ENCODE data around the gene PRR23A. TPM values are rescaled to one million over a fixed set of nuclear protein-coding genes. Genes with fewer than 3 reads are reported as not detected.

Gene PRR23A
- total RNA-seq = not detected
- not detected for total RNA-seq (2013)

GRCh38 chr3:139006051-139006716 is at the start of gene PRR23A:
Gene PRR23A, minus strand, starts transcription at chr3:139006268. Its CDS starts 0 bp downstream, at chr3:139006268.
- WGBS (ENCODE audit: insufficient coverage) = 74% methylated on average over 60 of the region's 60 CpGs
- Mint-ChIP-seq H3K27ac (no peak within 1 kb of the TSS), H3K27me3 (ENCODE audit: low read depth in 2 of 2) (peaks cover 0 to 2% of the 10 kb centered on the region in 2 donors), H3K36me3 (no peaks in the 10 kb centered on the region), H3K4me1 (no peaks in the 10 kb centered on the region), H3K9me3 (peaks cover 7 to 13% of the 10 kb centered on the region in 2 donors), H3K4me3 (no peak within 1 kb of the TSS)
- TF ChIP-seq CTCF (IDR thresholded peaks at IDR 0.05) = no peak
- H3K4me3 ChIP-seq (ENCODE audit: low read length) = no peak within 1 kb of the TSS
- no peaks in the 10 kb centered on the region for H3K36me3 ChIP-seq (ENCODE audit: control insufficient read depth, insufficient read depth, low read length)
- intact Hi-C loops (cut with micrococcal nuclease) = no loop called here
- H3K27me3 ChIP-seq (ENCODE audit: control insufficient read depth, insufficient read depth, low read length) = no peaks in the 10 kb centered on the region
- no peaks in the 10 kb centered on the region for H3K9me3 ChIP-seq (ENCODE audit: control insufficient read depth, insufficient read depth, low read length)
- H3K4me1 ChIP-seq (ENCODE audit: control insufficient read depth, insufficient read depth, low read length) = no peaks in the 10 kb centered on the region
- no peak within 1 kb of the TSS for H3K27ac ChIP-seq (ENCODE audit: low read length)
- DNase-seq (no peak), ATAC-seq (no peak)

GRCh38 chr3:139052802-139053600 is 46.9 kb upstream of the PRR23A start:
- Histone ChIP-seq H3K36me3 (ENCODE audit: control insufficient read depth, insufficient read depth, low read length) (no peaks in the 10 kb centered on the region), H3K27ac (ENCODE audit: low read length) (no peak overlapping the region), H3K27me3 (ENCODE audit: control insufficient read depth, insufficient read depth, low read length) (no peaks in the 10 kb centered on the region), H3K4me1 (ENCODE audit: control insufficient read depth, insufficient read depth, low read length) (no peaks in the 10 kb centered on the region), H3K9me3 (ENCODE audit: control insufficient read depth, insufficient read depth, low read length) (peaks cover 6% of the 10 kb centered on the region), H3K4me3 (ENCODE audit: low read length) (no peak overlapping the region)
- intact Hi-C loops (cut with micrococcal nuclease) = no loop called here
- H3K36me3 Mint-ChIP-seq = peaks cover 11% of the 10 kb centered on the region
- no peaks in the 10 kb centered on the region for H3K27me3 Mint-ChIP-seq (ENCODE audit: low read depth in 2 of 2)
- WGBS (ENCODE audit: insufficient coverage) = 61% methylated on average over 2 of the region's 2 CpGs
- H3K27ac Mint-ChIP-seq = no peak overlapping the region
- no peak for ATAC-seq
- no peak overlapping the region for H3K4me3 Mint-ChIP-seq
- TF ChIP-seq CTCF (IDR thresholded peaks at IDR 0.05) = no peak
- DNase-seq = no peak
- no peaks in the 10 kb centered on the region for H3K4me1 Mint-ChIP-seq
- H3K9me3 Mint-ChIP-seq = peaks cover 12 to 13% of the 10 kb centered on the region in 2 donors

GRCh38 chr3:139044366-139045210 is 38.5 kb upstream of the PRR23A start, which contains the start of gene PRR23C:
Gene PRR23C, minus strand, starts transcription at chr3:139044892. Its CDS starts 272 bp downstream, at chr3:139044620.
- TF ChIP-seq CTCF (IDR thresholded peaks at IDR 0.05) = no peak
- Histone ChIP-seq H3K27me3 (ENCODE audit: control insufficient read depth, insufficient read depth, low read length) (no peaks in the 10 kb centered on the region), H3K36me3 (ENCODE audit: control insufficient read depth, insufficient read depth, low read length) (no peaks in the 10 kb centered on the region), H3K9me3 (ENCODE audit: control insufficient read depth, insufficient read depth, low read length) (peaks cover 10% of the 10 kb centered on the region), H3K4me1 (ENCODE audit: control insufficient read depth, insufficient read depth, low read length) (no peaks in the 10 kb centered on the region), H3K4me3 (ENCODE audit: low read length) (no peak within 1 kb of the TSS), H3K27ac (ENCODE audit: low read length) (no peak within 1 kb of the TSS)
- DNase-seq = no peak
- Mint-ChIP-seq H3K36me3 (no peaks in the 10 kb centered on the region), H3K4me1 (no peaks in the 10 kb centered on the region), H3K27ac (no peak within 1 kb of the TSS), H3K27me3 (ENCODE audit: low read depth in 2 of 2) (peaks cover 3 to 9% of the 10 kb centered on the region in 2 donors), H3K4me3 (no peak within 1 kb of the TSS), H3K9me3 (peaks cover 2 to 3% of the 10 kb centered on the region in 2 donors)
- intact Hi-C loops (cut with micrococcal nuclease) = no loop called here
- no peak for ATAC-seq
- WGBS (ENCODE audit: insufficient coverage) = 56% methylated on average over 77 of the region's 77 CpGs
